Neuronal stem cell (in vitro differentiated cells): ENCODE data around the gene FYB2.
A peak's percentile ranks its signal among the peaks of the same experiment; 100 is the strongest.

Experiments used
- DNase-seq: peaks from one replicate; pipeline ENCODE4 v3.0.0-alpha.2; 2013; ENCODE audit warnings: low spot score
- H2AFZ ChIP-seq: one replicate; pipeline ENCODE4 v1.6.1; 2013; ENCODE audit warnings: mild to moderate bottlenecking, low read length, inconsistent platforms
- H2AK5ac ChIP-seq: 2 replicates; pipeline ENCODE4 v1.6.1; 2013; ENCODE audit warnings: low read depth, mild to moderate bottlenecking, inconsistent platforms, low read length, moderate library complexity, mixed read lengths
- H2BK120ac ChIP-seq: 2 replicates; pipeline ENCODE4 v1.6.1; 2013; ENCODE audit warnings: low read depth, mild to moderate bottlenecking, inconsistent platforms, low read length, moderate library complexity, mixed read lengths
- H2BK12ac ChIP-seq: one replicate; pipeline ENCODE4 v1.6.1; 2013; ENCODE audit warnings: low read length, inconsistent platforms
- H2BK15ac ChIP-seq: 2 replicates; pipeline ENCODE4 v1.6.1; 2013; ENCODE audit warnings: mild to moderate bottlenecking, low read length, inconsistent platforms, mixed read lengths
- H2BK5ac ChIP-seq: one replicate; pipeline ENCODE4 v1.6.1; 2013; ENCODE audit warnings: inconsistent platforms, mild to moderate bottlenecking, low read length, moderate library complexity
- H3K14ac ChIP-seq: one replicate; pipeline ENCODE4 v1.6.1; 2013; ENCODE audit warnings: low read length, inconsistent platforms
- H3K18ac ChIP-seq: 2 replicates; pipeline ENCODE4 v1.6.1; 2013; ENCODE audit warnings: low read length, inconsistent platforms
- H3K23ac ChIP-seq: 2 replicates; pipeline ENCODE4 v1.6.1; 2013; ENCODE audit warnings: low read depth, mild to moderate bottlenecking, mixed read lengths, low read length, inconsistent platforms; ENCODE audit not compliant: poor library complexity
- H3K27ac ChIP-seq: replicated peaks from 3 replicates; pipeline ENCODE4 v1.5.1; 2013; ENCODE audit warnings: low read length, inconsistent platforms
- H3K27me3 ChIP-seq, 3 experiments: 2 replicates each; pipeline ENCODE4 v1.6.1; 2013; ENCODE audit warnings: low read length in 3 of 3, mild to moderate bottlenecking in 2 of 3, inconsistent platforms in 1 of 3, low read depth in 1 of 3, mixed read lengths in 1 of 3, moderate library complexity in 1 of 3; ENCODE audit not compliant: control insufficient read depth in 3 of 3, insufficient read depth in 3 of 3
- H3K36me3 ChIP-seq, 2 donors: replicated peaks in 1 of 2; 2 replicates each; pipeline ENCODE4 v1.6.1; 2013; ENCODE audit warnings: low read length in 2 of 2; ENCODE audit not compliant: control insufficient read depth in 2 of 2, insufficient read depth in 2 of 2
- H3K4ac ChIP-seq: 2 replicates; pipeline ENCODE4 v1.6.1; 2013; ENCODE audit warnings: inconsistent platforms, mild to moderate bottlenecking, low read length, moderate library complexity
- H3K4me1 ChIP-seq, 2 donors: 1 replicate in 1 of 2; 2 replicates in 1 of 2; pipeline ENCODE4 v1.6.1; 2013; ENCODE audit warnings: low read length in 2 of 2, low read depth in 1 of 2; ENCODE audit not compliant: control insufficient read depth in 2 of 2, insufficient read depth in 1 of 2
- H3K4me2 ChIP-seq: one replicate; pipeline ENCODE4 v1.6.1; 2013; ENCODE audit warnings: mild to moderate bottlenecking, low read length, inconsistent platforms; ENCODE audit not compliant: insufficient read depth, poor library complexity, severe bottlenecking
- H3K4me3 ChIP-seq, 2 donors: 2 replicates each; pipeline ENCODE4 v1.5.1; 2013; ENCODE audit warnings: low read length in 2 of 2, mild to moderate bottlenecking in 2 of 2, inconsistent platforms in 1 of 2, moderate library complexity in 1 of 2
- H3K79me1 ChIP-seq: one replicate; pipeline ENCODE4 v1.6.1; 2013; ENCODE audit warnings: low read depth, mild to moderate bottlenecking, inconsistent platforms, low read length, moderate library complexity
- H3K9ac ChIP-seq: one replicate; pipeline ENCODE4 v1.6.1; 2013; ENCODE audit warnings: mild to moderate bottlenecking, low read depth, low read length, inconsistent platforms; ENCODE audit not compliant: poor library complexity
- H3K9me3 ChIP-seq, 2 donors: replicated peaks in 1 of 2; 2 replicates each; pipeline versions ENCODE3 to v1.6.1; 2013; ENCODE audit warnings: low read length in 2 of 2, mild to moderate bottlenecking in 2 of 2, inconsistent platforms in 1 of 2, low read depth in 1 of 2, mixed read lengths in 1 of 2, moderate library complexity in 1 of 2; ENCODE audit not compliant: control insufficient read depth in 2 of 2, insufficient read depth in 1 of 2
- H4K8ac ChIP-seq: one replicate; pipeline ENCODE4 v1.6.1; 2013; ENCODE audit warnings: low read depth, mild to moderate bottlenecking, inconsistent platforms, low read length, moderate library complexity
- H4K91ac ChIP-seq: one replicate; pipeline ENCODE4 v1.6.1; 2013; ENCODE audit warnings: low read length, low read depth, mild to moderate bottlenecking, inconsistent platforms; ENCODE audit not compliant: poor library complexity
- WGBS, 2 donors: extraction: QIAGEN DNeasy Blood & Tissue Kit; methylation state at CpG; one replicate each; pipeline ENCODE4 v1.1.7; 2013; ENCODE audit warnings: missing lambda C conversion rate in 2 of 2, mixed read lengths in 1 of 2; ENCODE audit not compliant: insufficient read length in 2 of 2, insufficient replicate concordance in 1 of 2; ENCODE audit errors: extremely low coverage in 2 of 2; 5-methylcytosine and 5-hydroxymethylcytosine counted together

The FYB2 gene

GRCh38 chr1:56709269-56709880 lies 109.8 kb downstream of the FYB2 start:
- H2BK12ac ChIP-seq = no peak overlapping the region
- no peaks in the 10 kb centered on the region for H3K4me1 ChIP-seq
- no peak overlapping the region for H4K8ac ChIP-seq
- no peaks in the 10 kb centered on the region for H3K79me1 ChIP-seq
- H3K9ac ChIP-seq = no peak overlapping the region
- no CpG with 5 or more reads among the region's 2 CpGs for WGBS, 2 donors
- no peak overlapping the region for H3K14ac ChIP-seq
- H3K18ac ChIP-seq = no peak overlapping the region
- H2AFZ ChIP-seq = no peak overlapping the region
- H3K9me3 ChIP-seq = no peaks in the 10 kb centered on the region
- no peak overlapping the region for H2AK5ac ChIP-seq
- H2BK120ac ChIP-seq = no peak overlapping the region
- no peak overlapping the region for H3K4ac ChIP-seq
- H4K91ac ChIP-seq = no peak overlapping the region
- no peak overlapping the region for H3K23ac ChIP-seq
- peaks cover 2 to 26% of the 10 kb centered on the region in 2 donors for H3K36me3 ChIP-seq
- no peak overlapping the region for H3K4me2 ChIP-seq
- H3K4me3 ChIP-seq = no peak overlapping the region
- no peak overlapping the region for H3K27ac ChIP-seq
- no peak overlapping the region for H2BK15ac ChIP-seq
- peak; percentile 40 for DNase-seq
- H2BK5ac ChIP-seq = no peak overlapping the region
- no peaks in the 10 kb centered on the region for H3K27me3 ChIP-seq

GRCh38 chr1:56707379-56707778 lies 111.8 kb downstream of the FYB2 start:
- no peak overlapping the region for H3K18ac ChIP-seq
- WGBS, 2 donors = no CpG with 5 or more reads among the region's 4 CpGs

GRCh38 chr1:56703747-56704146 lies 115.5 kb downstream of the FYB2 start:
- H3K4me3 ChIP-seq = no peak overlapping the region
- no peak overlapping the region for H3K4me2 ChIP-seq
- H2AK5ac ChIP-seq = no peak overlapping the region
- no peak overlapping the region for H3K14ac ChIP-seq
- H3K79me1 ChIP-seq = peaks cover 3% of the 10 kb centered on the region
- no peak overlapping the region for H3K9ac ChIP-seq
- no peak overlapping the region for H3K4ac ChIP-seq
- no peak overlapping the region for H2AFZ ChIP-seq
- peaks cover 11 to 32% of the 10 kb centered on the region in 2 donors for H3K36me3 ChIP-seq
- H3K27ac ChIP-seq = no peak overlapping the region
- H3K18ac ChIP-seq = no peak overlapping the region
- H3K4me1 ChIP-seq = no peaks in the 10 kb centered on the region
- no peak overlapping the region for H4K91ac ChIP-seq
- no peak for DNase-seq
- peaks cover 8 to 16% of the 10 kb centered on the region in 2 donors for H3K9me3 ChIP-seq
- no peak overlapping the region for H2BK15ac ChIP-seq
- no peaks in the 10 kb centered on the region for H3K27me3 ChIP-seq
- H4K8ac ChIP-seq = no peak overlapping the region
- no peak overlapping the region for H3K23ac ChIP-seq
- no CpG with 5 or more reads among the region's 1 CpG for WGBS, 2 donors
- no peak overlapping the region for H2BK5ac ChIP-seq
- H2BK120ac ChIP-seq = no peak overlapping the region
- H2BK12ac ChIP-seq = no peak overlapping the region

More at GRCh38 chr1:56707379-56707778, 111.8 kb downstream of the FYB2 start:
- no peak overlapping the region for H4K91ac ChIP-seq
- H3K9me3 ChIP-seq = peaks cover 3 to 6% of the 10 kb centered on the region in 2 donors
- no peak overlapping the region for H3K9ac ChIP-seq
- no peak overlapping the region for H3K27ac ChIP-seq
- no peak overlapping the region for H3K4me2 ChIP-seq
- no peaks in the 10 kb centered on the region for H3K27me3 ChIP-seq
- no peak overlapping the region for H2AK5ac ChIP-seq
- no peak overlapping the region for H2BK120ac ChIP-seq
- no peak overlapping the region for H2BK15ac ChIP-seq
- no peak for DNase-seq
- no peaks in the 10 kb centered on the region for H3K79me1 ChIP-seq
- no peak overlapping the region for H2BK5ac ChIP-seq
- no peak overlapping the region for H3K14ac ChIP-seq
- H3K4me3 ChIP-seq = no peak overlapping the region
- H3K23ac ChIP-seq = no peak overlapping the region
- no peak overlapping the region for H3K4ac ChIP-seq
- H3K4me1 ChIP-seq = no peaks in the 10 kb centered on the region
- H2AFZ ChIP-seq = no peak overlapping the region
- H4K8ac ChIP-seq = no peak overlapping the region
- no peak overlapping the region for H2BK12ac ChIP-seq
- peaks cover 8 to 32% of the 10 kb centered on the region in 2 donors for H3K36me3 ChIP-seq

GRCh38 chr1:56696663-56697062 lies 122.5 kb downstream of the FYB2 start:
- Histone ChIP-seq H3K36me3 (peaks cover 3 to 12% of the 10 kb centered on the region in 2 donors), H3K4me3 (no peak overlapping the region), H3K9me3 (peaks cover 4 to 10% of the 10 kb centered on the region in 2 donors), H3K4me1 (no peaks in the 10 kb centered on the region), H3K27ac (no peak overlapping the region), H2BK5ac (no peak overlapping the region), H2BK120ac (no peak overlapping the region), H4K91ac (no peak overlapping the region), H3K4ac (no peak overlapping the region), H3K79me1 (peaks cover 3% of the 10 kb centered on the region), H3K18ac (no peak overlapping the region), H3K14ac (no peak overlapping the region), H3K27me3 (no peaks in the 10 kb centered on the region), H3K9ac (no peak overlapping the region), H2BK12ac (no peak overlapping the region), H4K8ac (no peak overlapping the region), H3K4me2 (no peak overlapping the region), H2AFZ (no peak overlapping the region), H2BK15ac (no peak overlapping the region), H3K23ac (no peak overlapping the region), H2AK5ac (no peak overlapping the region)
- WGBS, 2 donors = no CpG with 5 or more reads among the region's 3 CpGs
- no peak for DNase-seq
